HG03439 (cell line): ENCODE results near the gene NFATC1.

ENCODE experiments used
- ATAC-seq: cut with Tn5 transposase; IDR thresholded peaks from one replicate; pipeline ENCODE4 v1.9.1; 2021; ENCODE audit warnings: mild to moderate bottlenecking, moderate library complexity; ENCODE audit not compliant: unreplicated experiment

Gene NFATC1

DNA sequence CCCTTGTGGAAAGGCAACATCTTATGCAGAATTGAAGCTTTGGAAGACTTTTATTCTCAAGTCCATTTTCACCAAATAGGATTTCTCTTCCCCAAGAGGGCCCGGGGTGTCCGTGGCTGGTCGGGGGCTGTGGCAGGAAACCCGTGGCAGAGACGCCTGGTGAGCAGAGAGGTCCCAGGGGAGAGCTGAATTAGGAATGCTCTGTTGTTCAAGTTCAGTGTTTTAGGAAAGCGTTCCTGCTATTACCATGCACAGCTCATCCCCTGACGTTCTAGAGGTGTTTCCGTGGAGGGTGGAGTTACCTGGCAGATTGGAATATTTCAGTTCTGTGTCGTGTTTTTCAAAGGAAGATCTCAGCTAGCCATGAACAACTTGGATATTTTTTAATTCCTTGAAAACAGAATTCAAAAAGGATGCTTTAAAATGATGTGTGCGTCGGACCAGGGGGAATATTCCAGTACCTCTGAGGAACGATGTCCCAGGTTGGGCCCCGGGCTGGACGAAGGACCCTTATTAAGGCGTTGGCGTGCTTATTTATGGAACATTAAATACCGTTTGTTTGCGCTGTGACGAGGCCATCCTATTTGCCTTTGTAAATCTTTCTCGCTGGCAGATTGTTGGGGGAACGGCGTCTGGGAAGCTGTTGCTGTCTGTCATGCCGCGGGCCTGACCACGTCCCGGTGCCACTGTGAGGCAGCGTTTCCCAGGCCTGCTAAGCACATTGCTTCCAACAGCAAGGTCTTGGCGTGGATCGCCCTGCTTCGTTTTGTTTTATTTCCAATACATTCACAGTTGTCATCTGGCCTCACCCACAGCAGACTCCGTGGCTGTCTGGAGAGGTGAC lies 8.2 kb downstream of the NFATC1 start:
- ATAC-seq, result no peak

- ATAC-seq, result no peak
Measured at GRCh38 chr18:79404567-79404910, 8.8 kb downstream of the NFATC1 start.

- no peak for ATAC-seq
Measured at GRCh38 chr18:79405019-79405780, 9.5 kb downstream of the NFATC1 start.

GRCh38 chr18:79405781-79406575 lies 10.2 kb downstream of the NFATC1 start:
- peak; percentile 58 for ATAC-seq

DNA sequence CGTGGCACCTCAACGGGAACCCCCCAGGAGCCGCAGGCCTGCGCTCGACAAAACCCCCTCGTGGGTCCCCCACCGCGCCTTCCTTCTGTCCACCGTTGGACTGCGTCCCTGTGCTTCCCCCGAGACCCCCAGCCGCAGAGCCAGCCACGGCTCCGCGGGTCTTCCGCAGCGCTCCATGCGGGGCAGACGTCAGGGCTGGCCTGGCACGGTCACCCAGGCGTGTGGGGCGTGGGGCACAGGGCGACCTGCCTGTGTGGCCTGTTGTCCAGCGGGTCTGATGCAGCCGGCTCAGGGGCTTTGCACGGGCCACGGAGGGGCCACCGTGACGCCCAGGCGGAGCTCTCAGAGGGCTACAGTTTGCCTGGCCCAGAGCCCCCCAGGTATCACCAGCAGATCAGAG lies 11.0 kb downstream of the NFATC1 start:
- ATAC-seq, result no peak

DNA sequence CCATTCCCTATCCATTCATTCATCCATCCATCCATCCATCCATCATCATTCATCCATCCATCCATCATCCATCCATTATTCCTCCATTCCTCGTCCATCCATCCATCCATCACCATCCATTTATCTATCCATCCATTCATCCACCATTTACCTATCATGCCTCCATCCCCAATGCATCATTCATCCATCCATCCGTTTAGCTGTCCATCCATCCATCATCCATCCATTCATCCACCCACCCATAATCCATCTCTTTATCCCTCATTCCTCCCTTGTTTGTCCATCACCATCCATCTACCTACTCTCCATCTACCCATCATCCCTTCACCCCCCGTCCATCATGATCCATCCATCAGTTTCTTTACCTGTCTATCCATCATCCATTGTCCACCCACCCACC lies 13.6 kb downstream of the NFATC1 start:
- no peak for ATAC-seq

DNA sequence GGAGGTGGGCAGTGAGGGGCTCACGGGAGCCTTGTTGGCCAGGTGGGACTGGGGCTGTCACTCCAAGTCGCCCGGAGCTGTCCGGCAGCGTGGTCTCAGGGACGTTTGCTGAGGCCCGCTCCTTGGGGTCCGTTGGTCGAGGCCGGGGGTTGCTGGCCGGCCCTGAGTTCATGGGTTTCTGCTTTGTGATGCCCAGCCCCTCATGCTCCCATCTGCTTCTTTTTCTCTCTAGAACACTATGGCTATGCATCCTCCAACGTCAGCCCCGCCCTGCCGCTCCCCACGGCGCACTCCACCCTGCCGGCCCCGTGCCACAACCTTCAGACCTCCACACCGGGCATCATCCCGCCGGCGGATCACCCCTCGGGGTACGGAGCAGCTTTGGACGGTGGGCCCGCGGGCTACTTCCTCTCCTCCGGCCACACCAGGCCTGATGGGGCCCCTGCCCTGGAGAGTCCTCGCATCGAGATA lies 14.5 kb downstream of the NFATC1 start:
- ATAC-seq, result no peak

DNA sequence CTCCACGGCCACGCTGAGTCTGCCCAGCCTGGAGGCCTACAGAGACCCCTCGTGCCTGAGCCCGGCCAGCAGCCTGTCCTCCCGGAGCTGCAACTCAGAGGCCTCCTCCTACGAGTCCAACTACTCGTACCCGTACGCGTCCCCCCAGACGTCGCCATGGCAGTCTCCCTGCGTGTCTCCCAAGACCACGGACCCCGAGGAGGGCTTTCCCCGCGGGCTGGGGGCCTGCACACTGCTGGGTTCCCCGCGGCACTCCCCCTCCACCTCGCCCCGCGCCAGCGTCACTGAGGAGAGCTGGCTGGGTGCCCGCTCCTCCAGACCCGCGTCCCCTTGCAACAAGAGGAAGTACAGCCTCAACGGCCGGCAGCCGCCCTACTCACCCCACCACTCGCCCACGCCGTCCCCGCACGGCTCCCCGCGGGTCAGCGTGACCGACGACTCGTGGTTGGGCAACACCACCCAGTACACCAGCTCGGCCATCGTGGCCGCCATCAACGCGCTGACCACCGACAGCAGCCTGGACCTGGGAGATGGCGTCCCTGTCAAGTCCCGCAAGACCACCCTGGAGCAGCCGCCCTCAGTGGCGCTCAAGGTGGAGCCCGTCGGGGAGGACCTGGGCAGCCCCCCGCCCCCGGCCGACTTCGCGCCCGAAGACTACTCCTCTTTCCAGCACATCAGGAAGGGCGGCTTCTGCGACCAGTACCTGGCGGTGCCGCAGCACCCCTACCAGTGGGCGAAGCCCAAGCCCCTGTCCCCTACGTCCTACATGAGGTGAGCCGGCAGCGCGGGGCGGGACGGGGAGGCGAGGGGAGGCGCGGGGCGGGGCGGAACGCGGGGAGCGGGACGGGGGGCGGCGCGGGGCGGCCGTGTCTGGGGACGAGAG lies 15.2 kb downstream of the NFATC1 start:
- no peak for ATAC-seq

DNA sequence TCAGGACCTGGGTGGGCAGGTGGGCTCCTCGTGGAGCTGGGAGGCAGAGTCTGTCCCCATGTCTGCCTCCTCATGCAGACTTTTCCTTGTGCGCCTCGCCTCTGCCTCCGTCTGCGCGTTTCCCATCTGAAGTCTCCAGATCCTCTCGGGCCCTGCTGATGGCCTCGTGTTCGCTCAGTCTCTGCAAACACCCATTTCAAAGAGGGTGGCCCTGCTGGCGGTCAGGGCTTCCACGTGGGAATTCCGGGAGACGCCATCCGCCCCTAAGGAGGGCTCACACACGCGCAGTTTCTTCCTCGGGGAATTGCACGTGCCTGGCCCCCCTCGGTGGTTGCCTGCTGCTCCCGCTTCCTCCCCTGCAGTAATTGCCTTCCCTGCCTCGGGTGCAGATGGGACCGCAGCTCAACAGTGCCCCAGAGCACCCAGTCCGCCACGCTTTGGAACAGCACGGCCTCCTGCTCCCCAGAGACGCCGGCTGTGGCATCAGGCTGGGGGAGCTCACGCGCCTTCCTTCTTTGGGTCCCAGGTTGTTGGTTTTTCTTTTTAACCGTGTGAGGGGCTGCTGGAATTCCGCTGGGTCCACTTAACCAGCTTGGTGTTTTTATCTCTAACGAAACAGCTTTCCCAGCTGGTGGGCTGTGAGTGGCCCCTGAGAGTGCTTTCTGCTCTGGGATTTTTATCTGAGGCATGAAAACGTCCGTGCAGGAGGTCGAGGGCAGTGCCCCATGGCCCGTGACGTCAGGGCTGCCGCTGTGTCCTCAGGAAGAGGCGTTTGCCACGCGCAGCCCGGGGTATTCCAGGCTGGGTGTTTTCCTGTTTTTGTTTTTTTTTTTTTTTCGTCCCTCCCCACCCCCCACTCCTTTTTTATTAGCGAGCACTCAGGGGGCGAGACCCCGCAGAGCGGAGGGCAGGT lies 16.1 kb downstream of the NFATC1 start:
- no peak for ATAC-seq

- no peak for ATAC-seq
Measured at GRCh38 chr18:79413025-79413424, 17.3 kb downstream of the NFATC1 start.

GRCh38 chr18:79413426-79413825 lies 17.7 kb downstream of the NFATC1 start:
- ATAC-seq, result no peak

- ATAC-seq, result no peak
Measured at GRCh38 chr18:79413901-79414300, 18.2 kb downstream of the NFATC1 start.

GRCh38 chr18:79416022-79416676 lies 20.4 kb downstream of the NFATC1 start:
- ATAC-seq, result no peak

DNA sequence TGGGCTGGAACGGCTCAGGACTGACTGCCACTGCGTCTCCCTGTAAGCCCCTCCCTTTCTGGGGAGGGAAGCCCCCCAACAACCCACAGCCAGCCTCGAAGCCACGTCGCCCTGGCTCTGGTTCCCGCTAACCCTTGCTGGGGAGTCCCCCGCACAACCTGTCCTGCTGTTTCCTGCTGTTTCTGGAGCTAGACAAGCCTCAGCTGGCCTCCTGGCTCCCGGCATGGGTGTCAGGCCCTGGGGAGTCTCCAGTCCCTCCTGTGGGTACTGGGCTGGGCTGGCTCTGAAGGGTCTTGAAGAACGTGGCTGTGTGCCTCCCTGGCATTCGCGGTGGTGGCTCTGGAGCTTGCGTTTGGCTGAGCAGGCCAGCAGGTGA lies 20.9 kb downstream of the NFATC1 start:
- ATAC-seq, result no peak

GRCh38 chr18:79418236-79418635 lies 22.5 kb downstream of the NFATC1 start:
- no peak for ATAC-seq

- ATAC-seq, result no peak
Measured at GRCh38 chr18:79418642-79419041, 22.9 kb downstream of the NFATC1 start.

DNA sequence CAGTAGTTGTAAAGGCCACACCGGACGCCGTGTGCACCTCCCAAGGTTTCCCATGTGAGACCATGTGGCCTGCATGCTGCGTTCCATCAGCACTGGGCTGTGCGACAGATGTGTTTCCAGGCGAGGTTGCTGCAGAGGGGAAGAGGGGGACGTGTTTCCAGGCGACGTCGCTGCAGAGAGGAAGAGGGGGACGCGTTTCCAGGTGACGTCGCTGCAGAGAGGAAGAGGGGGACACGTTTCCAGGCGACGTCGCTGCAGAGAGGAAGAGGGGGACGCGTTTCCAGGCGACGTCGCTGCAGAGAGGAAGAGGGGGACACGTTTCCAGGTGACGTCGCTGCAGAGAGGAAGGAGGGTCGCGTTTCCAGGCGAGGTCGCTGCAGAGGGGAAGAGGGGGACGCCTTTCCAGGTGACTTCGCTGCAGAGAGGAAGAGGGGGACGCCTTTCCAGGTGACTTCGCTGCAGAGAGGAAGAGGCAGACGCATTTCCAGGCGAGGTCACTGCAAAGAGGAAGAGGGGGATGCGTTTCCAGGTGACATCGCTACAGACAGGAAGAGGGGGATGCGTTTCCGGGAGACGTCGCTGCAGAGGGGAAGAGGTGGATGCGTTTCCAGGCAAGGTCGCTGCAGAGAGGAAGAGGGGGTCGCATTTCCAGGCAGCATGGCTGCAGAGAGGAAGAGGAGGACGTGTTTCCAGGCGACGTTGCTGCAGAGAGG lies 24.5 kb downstream of the NFATC1 start:
- ATAC-seq, result no peak

- ATAC-seq, result no peak
Measured at GRCh38 chr18:79421275-79421857, 25.6 kb downstream of the NFATC1 start.
